Endothelial cell of hepatic sinusoid (primary cell): ENCODE data around the gene TPST1.
"Not testable (repeated sequence)": the region's sequence is repeated elsewhere in the genome, so short reads cannot be mapped to it uniquely, and the experiment has no call there.

Experiments
- in situ Hi-C: cut with HindIII; loops from 2 replicates; pipeline ENCODE4 v1.10.0; 2017; ENCODE audit warnings: low sequenced_read_pairs

TPST1 gene

DNA sequence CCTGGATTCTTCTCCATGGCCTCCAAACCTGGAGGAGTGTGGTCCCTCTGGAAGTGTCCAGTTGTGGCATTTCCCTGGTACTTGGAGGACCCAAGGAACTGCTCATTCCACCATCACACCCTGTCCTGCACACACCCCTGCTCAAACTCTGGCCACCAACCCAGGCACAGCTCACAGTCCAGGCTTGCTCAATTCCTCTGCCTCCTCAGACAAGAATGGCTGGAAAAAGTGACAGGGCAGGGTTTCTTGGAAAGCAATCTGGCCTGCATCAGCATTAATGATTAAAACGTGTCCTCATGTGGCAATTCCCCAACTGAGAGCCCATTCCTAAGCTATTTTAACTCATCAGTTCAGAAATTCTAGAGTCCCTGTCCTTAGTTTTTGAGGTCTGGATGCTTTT is 17.2 kb upstream of the TPST1 start:
- in situ Hi-C loops, result no loop called here

GRCh38 chr7:66188645-66189044 is 16.5 kb upstream of the TPST1 start:
- in situ Hi-C loops, result no loop called here

DNA sequence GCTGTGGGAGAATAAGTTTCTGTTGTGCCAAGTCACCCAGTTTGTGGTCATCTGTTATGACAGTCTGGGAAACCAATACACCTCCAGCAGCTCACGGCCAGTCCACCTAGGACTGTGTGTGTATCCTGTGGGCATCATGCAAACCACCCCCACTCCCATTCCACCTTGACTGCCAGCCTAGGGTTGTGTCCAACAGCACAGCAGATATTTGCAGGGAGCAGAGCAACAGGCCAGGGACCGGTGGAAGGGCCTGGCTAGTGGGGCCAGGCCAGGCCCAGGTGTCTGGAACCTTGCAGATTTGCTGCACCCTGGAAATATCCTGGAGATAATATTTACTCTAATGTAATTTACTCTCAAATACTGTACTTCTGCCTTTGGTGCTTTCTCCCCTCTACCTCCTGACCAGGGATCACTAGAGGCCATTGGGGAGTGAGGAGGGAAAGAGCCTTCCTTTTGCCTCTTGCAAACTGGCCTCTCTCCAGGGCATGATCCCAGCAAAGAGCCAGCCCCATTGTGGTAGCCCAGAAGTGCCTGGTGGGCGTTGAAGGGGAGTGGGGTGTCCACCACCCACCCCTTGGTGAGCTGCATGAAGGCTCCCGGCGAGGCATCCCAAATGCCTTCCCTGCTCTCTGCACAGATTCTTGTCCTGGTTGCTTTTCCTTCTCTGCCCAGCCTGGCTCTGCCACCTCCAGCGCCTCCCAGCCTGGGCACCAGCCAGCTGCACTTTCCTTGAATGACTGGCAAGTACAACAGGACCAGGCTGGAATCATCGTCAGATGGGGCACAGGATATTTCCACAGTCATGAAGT is 15.2 kb upstream of the TPST1 start:
- in situ Hi-C loops, result no loop called here

- in situ Hi-C loops, result no loop called here
Observed at GRCh38 chr7:66190504-66190857, 14.7 kb upstream of the TPST1 start.

GRCh38 chr7:66193146-66193725 is 11.9 kb upstream of the TPST1 start:
- in situ Hi-C loops, result no loop called here

GRCh38 chr7:66198469-66198868 is 6.7 kb upstream of the TPST1 start:
- in situ Hi-C loops, result no loop called here

GRCh38 chr7:66198956-66199355 is 6.2 kb upstream of the TPST1 start:
- in situ Hi-C loops, result no loop called here

DNA sequence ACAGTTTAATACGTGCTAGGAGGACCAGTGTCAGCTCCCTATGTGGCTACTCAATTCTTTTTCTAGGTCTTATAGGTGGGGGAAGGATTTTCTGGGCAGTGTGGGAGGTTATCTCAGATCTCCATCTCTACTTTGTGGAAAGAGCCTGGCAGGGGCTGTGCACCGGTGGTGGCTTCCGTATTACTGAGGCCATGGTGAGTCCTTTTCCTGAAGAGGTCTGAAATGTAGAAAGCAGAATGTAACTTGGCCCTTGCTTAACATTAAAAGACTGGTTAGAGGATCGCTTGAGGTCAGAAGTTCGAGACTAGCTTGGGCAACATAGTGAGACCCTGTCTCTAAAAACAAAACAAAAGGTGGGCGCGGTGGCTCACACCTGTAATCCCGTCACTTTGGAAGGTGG is 2.7 kb upstream of the TPST1 start:
- in situ Hi-C loops, result no loop called here

GRCh38 chr7:66205741-66206090 is 582 bp downstream of the TPST1 start:
- in situ Hi-C loops, result no loop called here

DNA sequence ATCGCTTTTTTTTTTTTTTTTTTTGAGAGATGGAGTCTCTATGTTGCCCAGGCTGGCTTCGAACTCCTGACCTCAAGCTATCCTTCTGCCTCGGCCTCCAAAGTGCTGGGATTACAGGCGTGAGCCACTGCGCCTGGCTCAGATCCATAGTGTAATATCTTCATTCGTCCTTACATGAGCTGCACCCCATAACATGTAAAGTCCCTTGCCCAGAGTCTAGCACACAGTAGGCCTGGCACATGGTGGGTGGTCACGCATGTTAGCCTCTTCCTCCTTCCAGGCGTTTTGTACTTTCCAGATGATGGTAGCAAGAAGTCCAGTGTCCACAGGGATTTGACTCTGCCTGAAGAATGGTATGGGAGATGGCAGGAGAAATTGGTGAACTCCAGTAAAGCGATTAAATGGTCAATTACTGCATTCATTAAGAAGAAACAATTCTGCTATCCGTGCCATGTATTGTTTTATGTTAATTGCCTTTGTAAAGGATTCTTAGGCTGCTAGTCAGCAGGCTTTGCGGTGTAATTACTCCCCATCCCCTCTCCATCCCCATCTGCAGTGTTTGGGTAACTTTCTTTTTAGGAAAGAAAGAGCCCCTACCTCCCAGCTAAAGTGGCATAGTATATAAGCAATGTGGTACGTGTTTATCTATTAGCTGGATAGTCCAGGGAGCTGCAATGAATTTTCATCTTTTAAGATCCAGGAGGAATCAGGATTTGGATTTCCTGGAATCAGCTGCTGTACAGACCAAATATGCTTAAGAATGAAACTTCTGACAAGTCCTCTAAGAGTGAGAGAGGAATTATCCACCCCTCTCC is 1.2 kb downstream of the TPST1 start:
- in situ Hi-C loops, result no loop called here

DNA sequence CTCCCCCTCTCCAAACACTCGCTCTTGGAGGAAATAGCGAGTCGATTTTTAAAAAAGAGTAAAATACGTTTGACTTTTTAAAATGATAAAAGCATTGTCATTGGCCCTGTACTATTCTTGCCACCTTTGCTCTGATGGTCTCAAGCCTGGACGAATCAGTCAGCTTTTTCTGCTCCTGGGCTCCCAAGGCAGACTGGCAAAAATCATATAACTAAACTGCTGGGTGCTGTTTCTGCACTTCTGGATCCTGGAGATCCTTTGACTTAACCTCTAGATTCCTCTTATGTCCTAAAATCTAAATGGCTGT is 1.8 kb downstream of the TPST1 start:
- in situ Hi-C loops, result no loop called here

- in situ Hi-C loops, result no loop called here
Observed at GRCh38 chr7:66207540-66207939, 2.4 kb downstream of the TPST1 start.

GRCh38 chr7:66211429-66211828 is 6.3 kb downstream of the TPST1 start:
- in situ Hi-C loops, result no loop called here

DNA sequence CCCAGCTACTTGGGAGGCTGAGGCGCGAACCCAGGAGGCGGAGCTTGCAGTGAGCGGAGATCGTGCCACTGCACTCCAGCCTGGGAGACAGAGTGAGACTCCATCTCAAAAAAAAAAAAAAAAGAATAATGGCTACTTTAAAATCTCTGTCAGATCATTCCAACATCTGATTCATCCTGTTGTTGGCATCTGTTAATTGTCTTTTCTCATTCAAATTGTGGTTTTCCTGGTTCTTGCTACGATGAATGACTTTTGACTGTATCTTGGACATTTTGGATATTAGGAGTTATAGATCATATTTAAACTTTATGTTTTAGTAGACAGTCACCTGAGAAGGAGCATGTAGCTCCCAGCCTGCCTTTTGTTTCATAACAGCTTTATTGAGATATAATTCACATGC is 8.5 kb downstream of the TPST1 start:
- in situ Hi-C loops, result no loop called here

- in situ Hi-C loops, result no loop called here
Observed at GRCh38 chr7:66216687-66217086, 11.6 kb downstream of the TPST1 start.

GRCh38 chr7:66219805-66220204 is 14.7 kb downstream of the TPST1 start:
- in situ Hi-C loops, result no loop called here

DNA sequence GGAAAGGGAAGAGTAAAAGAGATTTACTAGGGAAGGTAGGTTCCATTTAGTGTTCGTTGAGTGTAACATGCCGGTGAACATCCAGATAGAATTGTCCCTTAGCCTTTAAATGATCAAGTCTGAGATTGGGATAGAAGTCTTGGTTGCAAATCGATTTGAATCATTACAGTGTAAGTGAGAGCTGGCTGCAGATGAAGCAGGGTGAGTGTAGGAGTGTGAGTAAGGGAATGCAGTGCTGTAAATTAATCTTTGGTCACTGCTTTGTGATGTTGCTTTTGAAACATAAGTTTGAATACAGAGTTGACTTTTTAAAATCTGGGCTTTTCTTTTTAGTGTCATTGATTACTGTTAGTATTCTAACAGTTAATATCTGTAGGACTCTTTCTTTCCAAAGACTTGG is 16.3 kb downstream of the TPST1 start:
- in situ Hi-C loops, result no loop called here

DNA sequence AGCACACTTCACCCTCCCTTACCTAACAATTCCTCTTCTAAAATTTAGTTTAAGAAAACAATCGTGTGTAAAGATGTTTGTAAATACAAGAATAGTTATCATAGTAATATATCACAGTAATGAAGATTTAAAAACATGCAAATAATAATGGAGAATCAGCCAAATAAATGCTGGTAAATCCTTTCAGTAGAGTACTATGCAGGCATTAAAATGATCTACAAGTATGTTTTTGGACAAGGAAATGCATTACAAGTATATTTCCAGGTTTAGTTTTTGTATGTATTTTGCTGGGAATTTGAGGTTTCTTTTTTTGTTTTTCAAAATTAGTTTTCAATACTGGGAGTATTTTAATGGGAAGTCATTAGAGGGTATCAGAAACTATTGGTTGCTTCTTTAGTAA is 22.7 kb downstream of the TPST1 start:
- in situ Hi-C loops, result no loop called here

GRCh38 chr7:66231326-66232216 is 26.4 kb downstream of the TPST1 start:
- in situ Hi-C loops, result not testable (repeated sequence)

DNA sequence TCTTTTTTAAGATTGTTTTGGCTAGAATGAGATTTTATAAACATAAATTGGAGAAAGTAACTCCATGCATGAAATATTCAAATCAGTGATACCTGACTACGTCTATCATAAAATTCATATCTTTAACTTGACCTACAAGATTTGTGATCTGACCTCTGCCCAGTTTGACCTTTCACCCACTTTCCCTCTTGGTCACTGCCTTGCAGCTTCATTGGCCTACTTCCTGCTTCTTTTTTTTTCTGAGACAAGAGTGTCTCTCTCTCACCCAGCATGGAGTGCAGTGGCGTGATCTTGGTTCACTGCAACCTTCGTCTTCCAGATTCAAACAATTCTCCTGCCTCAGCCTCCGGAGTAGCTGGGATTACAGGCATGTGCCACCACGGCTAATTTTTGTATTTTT is 28.5 kb downstream of the TPST1 start:
- in situ Hi-C loops, result no loop called here

- in situ Hi-C loops, result no loop called here
Observed at GRCh38 chr7:66236713-66237303, 31.7 kb downstream of the TPST1 start.
